Mucosa of rectum (tissue), 2 donors: Measurements from ENCODE around the gene SPAG17.

Experiments used
- H3K27ac ChIP-seq, 2 donors: one replicate each; pipeline ENCODE4 v1.7.0; 2013; ENCODE audit warnings: inconsistent platforms in 2 of 2, low read depth in 2 of 2, low read length in 2 of 2
- H3K27me3 ChIP-seq, 2 donors: one replicate each; pipeline ENCODE4 v1.7.0; 2013; ENCODE audit warnings: low read length in 2 of 2; ENCODE audit not compliant: control insufficient read depth in 2 of 2, insufficient read depth in 2 of 2
- H3K36me3 ChIP-seq, 2 donors: one replicate each; pipeline ENCODE4 v1.7.0; 2013; ENCODE audit warnings: low read length in 2 of 2; ENCODE audit not compliant: control insufficient read depth in 2 of 2, insufficient read depth in 2 of 2
- H3K4me1 ChIP-seq, 2 donors: one replicate each; pipeline ENCODE4 v1.7.0; 2013; ENCODE audit warnings: low read length in 2 of 2, mild to moderate bottlenecking in 1 of 2; ENCODE audit not compliant: control insufficient read depth in 2 of 2, insufficient read depth in 2 of 2
- H3K4me3 ChIP-seq, 2 donors: one replicate each; pipeline ENCODE4 v1.7.0; 2013; ENCODE audit warnings: low read length in 2 of 2
- H3K9ac ChIP-seq, 2 donors: one replicate each; pipeline ENCODE4 v1.7.0; 2013; ENCODE audit warnings: low read length in 2 of 2, low read depth in 1 of 2, mild to moderate bottlenecking in 1 of 2
- H3K9me3 ChIP-seq, 2 donors: one replicate each; pipeline ENCODE4 v1.7.0; 2013; ENCODE audit warnings: low read length in 2 of 2; ENCODE audit not compliant: control insufficient read depth in 2 of 2
- donor health status: healthy.
- donor health status: Normal muscosa, but diverticular disease.

SPAG17 gene

GRCh38 chr1:118204648-118205047 lies 19.6 kb upstream of the SPAG17 start:
- H3K9me3 ChIP-seq: no peaks in the 10 kb centered on the region
- no peak overlapping the region for H3K27ac ChIP-seq
- no peaks in the 10 kb centered on the region for H3K36me3 ChIP-seq
- no peak overlapping the region for H3K4me3 ChIP-seq
- no peak overlapping the region for H3K9ac ChIP-seq
- no peaks in the 10 kb centered on the region for H3K27me3 ChIP-seq
- no peaks in the 10 kb centered on the region for H3K4me1 ChIP-seq

GRCh38 chr1:118204105-118204504 lies 19.1 kb upstream of the SPAG17 start:
- Histone ChIP-seq H3K4me1 (no peaks in the 10 kb centered on the region), H3K27ac (no peak overlapping the region), H3K9me3 (no peaks in the 10 kb centered on the region), H3K9ac (no peak overlapping the region), H3K4me3 (no peak overlapping the region), H3K36me3 (no peaks in the 10 kb centered on the region), H3K27me3 (no peaks in the 10 kb centered on the region)

- Histone ChIP-seq H3K27me3 (no peaks in the 10 kb centered on the region), H3K9me3 (no peaks in the 10 kb centered on the region), H3K4me3 (no peak overlapping the region)
Observed at GRCh38 chr1:118202076-118202608, 17.1 kb upstream of the SPAG17 start.

GRCh38 chr1:118201524-118201923 lies 16.5 kb upstream of the SPAG17 start:
- Histone ChIP-seq H3K27me3 (no peaks in the 10 kb centered on the region), H3K4me3 (no peak overlapping the region), H3K9ac (no peak overlapping the region), H3K27ac (no peak overlapping the region), H3K36me3 (no peaks in the 10 kb centered on the region), H3K9me3 (no peaks in the 10 kb centered on the region), H3K4me1 (no peaks in the 10 kb centered on the region)

More at GRCh38 chr1:118202076-118202608, 17.1 kb upstream of the SPAG17 start:
- H3K9ac ChIP-seq: no peak overlapping the region
- H3K36me3 ChIP-seq: no peaks in the 10 kb centered on the region
- no peak overlapping the region for H3K27ac ChIP-seq
- H3K4me1 ChIP-seq: no peaks in the 10 kb centered on the region

- H3K36me3 ChIP-seq: no peaks in the 10 kb centered on the region
- no peaks in the 10 kb centered on the region for H3K4me1 ChIP-seq
Observed at GRCh38 chr1:118200836-118201235, 15.8 kb upstream of the SPAG17 start.

GRCh38 chr1:118190561-118190960 lies 5.5 kb upstream of the SPAG17 start:
- no peak overlapping the region for H3K27ac ChIP-seq
- H3K36me3 ChIP-seq: no peaks in the 10 kb centered on the region
- no peaks in the 10 kb centered on the region for H3K9me3 ChIP-seq
- no peak overlapping the region for H3K4me3 ChIP-seq
- H3K9ac ChIP-seq: no peak overlapping the region
- no peaks in the 10 kb centered on the region for H3K27me3 ChIP-seq
- H3K4me1 ChIP-seq: no peaks in the 10 kb centered on the region

More at GRCh38 chr1:118200836-118201235, 15.8 kb upstream of the SPAG17 start:
- Histone ChIP-seq H3K9me3 (no peaks in the 10 kb centered on the region), H3K27me3 (no peaks in the 10 kb centered on the region), H3K9ac (no peak overlapping the region), H3K4me3 (no peak overlapping the region), H3K27ac (no peak overlapping the region)

- no peaks in the 10 kb centered on the region for H3K4me1 ChIP-seq
- H3K9me3 ChIP-seq: no peaks in the 10 kb centered on the region
- H3K9ac ChIP-seq: no peak overlapping the region
- H3K4me3 ChIP-seq: no peak overlapping the region
- no peaks in the 10 kb centered on the region for H3K36me3 ChIP-seq
- H3K27me3 ChIP-seq: no peaks in the 10 kb centered on the region
- H3K27ac ChIP-seq: no peak overlapping the region
Observed at GRCh38 chr1:118189564-118189963, 4.5 kb upstream of the SPAG17 start.

- Histone ChIP-seq H3K9ac (no peak overlapping the region), H3K4me3 (no peak overlapping the region), H3K36me3 (no peaks in the 10 kb centered on the region), H3K27ac (no peak overlapping the region), H3K9me3 (no peaks in the 10 kb centered on the region), H3K27me3 (no peaks in the 10 kb centered on the region), H3K4me1 (no peaks in the 10 kb centered on the region)
Observed at GRCh38 chr1:118188411-118188810, 3.4 kb upstream of the SPAG17 start.

GRCh38 chr1:118186026-118186425 lies 998 bp upstream of the SPAG17 start:
- Histone ChIP-seq H3K27me3 (no peaks in the 10 kb centered on the region), H3K9ac (no peak overlapping the region), H3K36me3 (no peaks in the 10 kb centered on the region), H3K4me1 (no peaks in the 10 kb centered on the region), H3K4me3 (no peak overlapping the region), H3K27ac (no peak overlapping the region), H3K9me3 (no peaks in the 10 kb centered on the region)

- no peaks in the 10 kb centered on the region for H3K4me1 ChIP-seq
- no peak overlapping the region for H3K27ac ChIP-seq
- no peaks in the 10 kb centered on the region for H3K36me3 ChIP-seq
- H3K9ac ChIP-seq: no peak overlapping the region
- H3K9me3 ChIP-seq: no peaks in the 10 kb centered on the region
- H3K4me3 ChIP-seq: peak overlapping the region; percentile 41 to 46
- no peaks in the 10 kb centered on the region for H3K27me3 ChIP-seq
Observed at GRCh38 chr1:118184739-118185083, 317 bp downstream of the SPAG17 start.

GRCh38 chr1:118183586-118183985 lies 1.4 kb downstream of the SPAG17 start:
- Histone ChIP-seq H3K27me3 (no peaks in the 10 kb centered on the region), H3K27ac (no peak overlapping the region), H3K4me3 (no peak overlapping the region), H3K36me3 (no peaks in the 10 kb centered on the region), H3K9ac (no peak overlapping the region), H3K9me3 (no peaks in the 10 kb centered on the region), H3K4me1 (no peaks in the 10 kb centered on the region)
